ENCODE results near the gene CCDC185. TPM values are rescaled to one million over a fixed set of nuclear protein-coding genes. Genes with fewer than 3 reads are reported as not detected.

Gene CCDC185
- 0.17 and 1.3 TPM in 2 replicates for total RNA-seq

DNA sequence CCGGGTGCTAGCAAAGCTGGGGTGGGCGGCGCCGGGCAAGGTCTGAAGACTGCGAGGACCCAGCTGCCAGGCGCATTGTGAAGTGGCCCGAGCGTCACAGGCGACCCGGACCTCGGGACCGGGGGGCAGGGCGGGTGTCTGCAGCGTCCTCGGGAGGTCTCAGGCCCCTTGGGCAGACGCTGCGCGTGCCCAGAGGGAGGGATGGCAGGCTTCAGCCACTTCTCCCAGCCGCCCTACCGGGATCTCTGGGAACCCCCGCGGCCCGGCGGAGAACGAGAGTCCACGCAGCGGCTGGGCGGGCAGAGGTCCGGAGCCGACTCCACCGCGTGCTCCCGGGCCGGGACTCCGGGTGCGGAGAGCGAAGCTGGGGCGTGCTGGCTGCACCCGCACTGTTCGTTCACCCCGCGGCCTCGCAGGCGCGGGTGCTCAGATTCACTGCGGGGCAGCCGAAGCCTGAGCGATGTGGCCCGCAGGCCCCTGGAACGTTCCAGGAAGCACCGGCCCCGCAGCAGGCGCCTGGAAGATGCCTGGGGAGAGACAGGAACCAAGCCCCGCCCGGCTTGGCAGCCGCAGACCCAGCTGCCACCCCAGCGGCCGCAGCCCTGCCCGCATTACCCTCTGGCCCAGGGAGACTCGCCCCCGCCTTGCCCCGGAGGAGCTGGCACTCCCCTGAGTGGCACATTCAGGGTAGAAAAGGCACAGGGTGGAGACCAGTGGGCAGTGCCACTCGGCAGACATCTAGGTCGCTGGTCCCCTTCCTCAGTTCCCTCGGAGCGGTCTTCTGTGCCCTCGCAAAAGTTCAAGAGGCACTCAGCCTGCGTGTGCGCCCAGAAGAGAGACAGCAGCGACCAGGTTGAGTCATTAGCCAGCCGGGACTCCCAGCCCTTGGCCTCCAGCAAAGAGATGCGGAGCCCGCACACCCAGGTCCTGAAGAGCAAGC lies at the start of gene CCDC185:
Gene CCDC185, plus strand, starts transcription at position 141 of the 940 bp plus-strand sequence. Its CDS starts 61 bp downstream, at position 202.
- DNase-seq (ENCODE audit: low read depth) = no peak

DNA sequence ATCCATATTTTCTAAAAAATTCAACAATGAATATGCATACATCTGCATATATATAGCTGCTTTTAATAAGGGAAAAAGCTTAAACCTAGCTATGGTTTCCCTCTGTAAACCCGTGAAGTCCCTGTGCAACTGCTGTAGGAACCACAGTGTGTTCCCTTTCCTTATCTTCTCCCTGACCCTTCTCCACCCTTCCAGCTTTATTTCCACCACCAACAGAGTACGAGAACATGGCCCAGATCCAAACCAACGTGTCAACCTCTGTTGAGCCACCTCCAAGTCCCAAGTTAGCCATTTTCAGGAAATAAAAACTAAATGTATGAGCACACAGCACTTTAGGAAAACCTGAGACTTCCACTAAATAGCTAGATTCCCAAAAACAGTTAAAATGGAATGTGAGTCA lies 49.5 kb upstream of the CCDC185 start:
- peak; percentile 41 for DNase-seq (ENCODE audit: low read depth)

DNA sequence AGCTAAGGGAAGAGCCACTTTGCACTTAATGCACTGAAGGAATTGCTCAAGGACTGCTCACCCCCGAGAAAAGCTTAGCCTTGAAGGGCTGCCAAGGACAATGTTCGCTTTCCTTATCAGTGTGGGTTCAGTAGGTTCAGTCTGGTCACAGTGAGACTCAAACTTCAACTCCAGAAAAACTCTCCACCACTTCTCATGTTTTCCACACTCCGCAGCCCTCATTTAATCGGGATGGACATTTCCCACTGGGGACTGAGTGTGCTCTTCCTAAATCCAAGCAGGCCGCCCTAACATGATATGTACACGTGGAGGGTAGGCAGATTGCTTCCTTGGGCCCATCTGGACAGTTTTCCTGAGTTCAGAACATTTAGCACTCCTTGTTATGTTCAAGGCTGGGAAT lies 48.7 kb upstream of the CCDC185 start:
- no peak for DNase-seq (ENCODE audit: low read depth)

DNA sequence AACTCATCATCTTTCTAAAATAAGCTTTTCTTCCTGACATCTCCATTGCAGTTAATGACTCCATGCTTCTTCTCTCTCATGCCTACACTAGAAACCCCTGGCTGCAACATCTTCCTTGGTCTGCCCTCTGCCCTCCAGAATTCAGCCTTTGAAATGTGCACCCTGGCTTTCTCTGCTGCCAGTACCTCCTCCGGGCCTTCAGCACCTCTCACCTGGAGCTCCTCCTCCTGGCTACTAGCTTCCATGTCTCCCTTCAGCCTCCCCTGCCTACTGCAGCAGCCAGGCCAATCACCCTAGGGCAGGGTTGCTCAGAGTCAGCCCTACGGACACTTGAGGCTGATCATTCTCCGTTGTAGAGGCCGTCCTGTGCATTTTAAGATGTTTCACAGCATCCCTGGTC lies 47.5 kb upstream of the CCDC185 start:
- DNase-seq (ENCODE audit: low read depth) = no peak

DNA sequence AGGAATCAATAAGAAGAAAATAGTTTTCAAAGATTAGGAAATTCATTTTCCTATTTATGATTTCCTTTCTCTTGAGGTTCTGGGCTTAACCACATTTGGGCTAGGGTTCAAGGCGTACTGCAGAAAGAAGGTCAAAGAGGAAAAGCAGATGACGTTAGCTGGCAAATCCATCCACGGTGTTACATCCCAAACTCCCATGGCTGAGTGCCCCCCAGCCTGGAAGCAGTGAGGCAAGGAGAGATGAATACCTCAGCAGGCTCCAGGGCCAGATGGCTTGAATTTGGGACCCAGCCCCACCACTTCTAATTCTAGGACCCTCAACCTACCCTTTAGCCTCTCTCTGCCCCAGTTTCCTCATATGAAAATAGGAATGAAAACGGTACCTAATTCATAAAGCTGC lies 46.9 kb upstream of the CCDC185 start:
- DNase-seq (ENCODE audit: low read depth) = no peak

DNA sequence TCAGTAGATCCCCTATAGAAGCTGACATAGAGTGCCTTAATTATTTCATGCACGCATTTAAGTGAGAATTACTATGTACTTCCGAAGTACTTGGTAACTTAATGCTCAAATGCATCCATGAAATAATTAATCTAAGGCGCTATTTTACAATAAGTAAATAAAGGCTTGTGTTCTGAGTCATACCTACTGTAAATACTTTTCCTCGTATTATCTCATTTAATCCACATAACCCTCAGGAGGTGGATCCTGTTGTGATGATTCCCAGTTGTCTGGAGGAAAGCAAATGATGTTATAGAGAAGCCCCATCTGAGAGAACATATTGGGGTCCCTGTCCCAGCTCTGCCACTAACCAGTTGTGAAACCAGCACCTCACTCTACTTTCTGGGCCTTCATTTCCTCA lies 45.6 kb upstream of the CCDC185 start:
- no peak for DNase-seq (ENCODE audit: low read depth)

DNA sequence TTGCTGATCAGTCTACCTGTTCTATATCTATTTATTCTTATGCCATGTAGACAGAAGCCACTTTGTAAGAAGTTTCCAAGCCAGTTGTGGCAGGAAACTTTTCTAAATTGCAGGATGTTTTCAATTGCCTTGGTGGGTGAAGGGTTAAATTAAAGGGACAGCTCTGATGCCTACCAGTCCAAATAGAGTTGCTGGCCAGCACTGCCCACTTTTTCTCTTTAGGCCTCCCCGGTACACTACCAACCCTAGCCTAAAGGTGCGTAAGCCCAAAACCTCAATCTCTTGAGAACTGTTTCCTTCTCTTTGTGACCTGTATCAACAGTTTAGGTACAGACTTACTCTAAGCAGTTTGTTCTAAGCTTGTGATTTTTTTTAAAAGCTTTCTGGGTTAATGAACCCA lies 44.8 kb upstream of the CCDC185 start:
- DNase-seq (ENCODE audit: low read depth) = no peak

DNA sequence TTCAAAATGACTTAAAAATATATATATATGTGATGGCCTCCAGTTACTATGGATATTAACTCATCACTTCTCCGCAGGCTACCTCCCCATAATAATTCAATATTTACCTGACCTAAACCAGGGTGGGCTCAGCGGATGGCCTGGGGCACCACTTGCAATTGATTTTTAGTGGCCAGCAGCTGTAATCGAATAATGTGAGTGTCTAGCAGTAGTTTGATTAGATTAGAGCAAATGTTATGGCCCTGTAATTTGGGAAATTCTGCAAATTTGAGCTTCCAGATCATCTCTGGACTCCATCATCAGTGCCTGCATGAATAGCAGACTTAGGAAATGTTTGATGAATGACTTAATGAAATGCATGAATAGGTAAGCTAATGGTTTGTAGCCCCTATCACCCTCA lies 44.0 kb upstream of the CCDC185 start:
- DNase-seq (ENCODE audit: low read depth) = no peak

DNA sequence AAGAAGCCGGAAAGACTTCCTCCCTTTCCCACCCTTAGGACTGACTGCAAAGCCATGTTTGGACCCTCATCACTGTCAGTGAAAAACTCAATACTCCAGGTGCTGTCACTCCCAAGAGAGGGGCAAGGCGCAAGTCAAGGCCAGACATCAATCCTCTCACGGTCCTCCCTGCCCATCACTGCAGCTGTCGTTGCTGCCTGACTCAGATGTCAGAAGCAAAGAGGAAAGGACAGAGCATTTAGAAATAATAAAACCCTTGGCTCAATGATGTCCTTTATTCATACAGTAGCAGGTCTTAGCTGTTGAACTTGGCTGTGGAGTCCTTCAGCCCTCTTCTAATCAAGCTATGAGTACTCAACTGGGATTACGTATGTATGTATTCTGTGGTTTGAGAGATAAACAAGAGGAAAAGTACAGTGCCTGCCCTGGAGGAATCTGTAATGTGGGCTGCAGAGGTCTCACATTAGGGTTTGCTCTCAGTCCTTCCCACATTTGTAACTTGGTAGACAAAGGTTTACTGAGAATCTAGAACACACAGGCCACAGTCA lies 42.8 kb upstream of the CCDC185 start:
- no peak for DNase-seq (ENCODE audit: low read depth)

DNA sequence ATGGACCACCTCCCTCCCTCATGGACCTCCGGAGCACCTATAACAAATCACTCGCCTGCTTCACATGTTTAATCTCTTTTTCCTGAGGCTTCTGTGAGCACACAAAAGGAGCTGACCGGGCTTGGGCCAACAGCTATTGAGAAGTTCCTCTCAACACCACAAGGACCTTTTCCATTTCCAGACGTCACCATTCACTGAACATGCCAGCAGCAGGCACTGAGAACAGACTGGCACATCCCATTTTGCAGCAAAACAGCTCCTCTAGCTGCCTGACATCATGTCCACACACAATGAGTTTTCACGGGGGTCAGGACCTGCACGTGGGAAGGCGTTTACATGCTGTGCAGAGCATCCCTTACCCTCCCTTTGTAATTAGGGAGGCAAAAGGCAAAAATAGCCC lies 40.3 kb upstream of the CCDC185 start:
- DNase-seq (ENCODE audit: low read depth) = no peak

DNA sequence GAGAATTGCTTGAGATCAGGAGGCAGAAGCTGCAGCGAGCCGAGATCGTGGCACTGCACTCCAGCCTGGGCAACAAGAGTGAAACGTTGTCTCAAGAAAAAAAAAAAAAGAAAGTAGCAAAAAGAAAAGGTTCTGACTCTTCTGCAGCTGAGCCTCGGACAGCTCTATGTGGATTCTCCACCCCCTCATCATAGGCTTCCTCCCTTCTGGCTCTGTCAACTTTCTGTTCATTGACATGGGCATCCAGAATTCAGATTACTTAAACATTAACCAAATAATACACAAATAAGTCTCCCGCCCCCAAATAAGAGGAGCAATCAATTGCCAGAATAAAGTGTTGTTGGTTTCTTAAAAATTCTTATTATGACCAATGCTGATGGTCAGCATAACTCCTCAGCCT lies 39.3 kb upstream of the CCDC185 start:
- DNase-seq (ENCODE audit: low read depth) = no peak

DNA sequence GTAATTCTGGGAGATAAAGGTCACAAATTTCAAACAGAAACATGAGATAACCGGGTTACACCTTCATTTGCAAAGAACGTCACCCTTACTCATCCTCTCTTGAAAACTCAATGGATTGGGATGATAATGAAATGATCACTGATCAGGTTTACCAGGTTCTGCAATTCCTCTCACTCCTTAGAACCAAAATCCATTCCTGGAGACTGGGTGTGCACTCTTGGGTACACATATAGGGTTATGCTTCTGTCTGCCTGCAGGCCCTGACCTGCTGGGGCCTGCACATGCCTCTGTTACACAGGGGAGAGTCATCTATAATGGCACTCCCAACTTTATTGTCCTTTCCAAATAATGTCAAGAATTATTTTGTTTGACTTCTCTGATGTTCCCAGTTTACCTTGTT lies 37.5 kb upstream of the CCDC185 start:
- no peak for DNase-seq (ENCODE audit: low read depth)

DNA sequence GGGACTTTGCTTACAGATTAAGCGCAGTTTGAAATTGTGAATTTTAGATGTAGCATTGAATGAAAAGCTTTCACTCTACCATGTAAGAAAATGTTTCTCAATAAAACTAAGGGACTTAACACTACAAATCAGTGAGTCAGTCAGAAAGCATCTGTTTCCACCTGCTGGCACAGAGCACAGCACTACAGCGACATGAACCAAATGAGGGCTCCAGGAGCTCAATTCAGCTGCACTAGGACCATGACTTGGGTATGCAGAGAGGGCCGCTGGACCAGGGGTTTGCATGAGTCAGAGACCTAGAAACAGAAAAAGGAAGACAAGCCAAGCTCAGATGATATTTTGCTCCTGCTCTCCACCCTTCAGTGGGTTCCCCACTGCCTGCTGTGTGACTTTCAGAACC lies 34.4 kb upstream of the CCDC185 start:
- DNase-seq (ENCODE audit: low read depth) = peak; percentile 83

DNA sequence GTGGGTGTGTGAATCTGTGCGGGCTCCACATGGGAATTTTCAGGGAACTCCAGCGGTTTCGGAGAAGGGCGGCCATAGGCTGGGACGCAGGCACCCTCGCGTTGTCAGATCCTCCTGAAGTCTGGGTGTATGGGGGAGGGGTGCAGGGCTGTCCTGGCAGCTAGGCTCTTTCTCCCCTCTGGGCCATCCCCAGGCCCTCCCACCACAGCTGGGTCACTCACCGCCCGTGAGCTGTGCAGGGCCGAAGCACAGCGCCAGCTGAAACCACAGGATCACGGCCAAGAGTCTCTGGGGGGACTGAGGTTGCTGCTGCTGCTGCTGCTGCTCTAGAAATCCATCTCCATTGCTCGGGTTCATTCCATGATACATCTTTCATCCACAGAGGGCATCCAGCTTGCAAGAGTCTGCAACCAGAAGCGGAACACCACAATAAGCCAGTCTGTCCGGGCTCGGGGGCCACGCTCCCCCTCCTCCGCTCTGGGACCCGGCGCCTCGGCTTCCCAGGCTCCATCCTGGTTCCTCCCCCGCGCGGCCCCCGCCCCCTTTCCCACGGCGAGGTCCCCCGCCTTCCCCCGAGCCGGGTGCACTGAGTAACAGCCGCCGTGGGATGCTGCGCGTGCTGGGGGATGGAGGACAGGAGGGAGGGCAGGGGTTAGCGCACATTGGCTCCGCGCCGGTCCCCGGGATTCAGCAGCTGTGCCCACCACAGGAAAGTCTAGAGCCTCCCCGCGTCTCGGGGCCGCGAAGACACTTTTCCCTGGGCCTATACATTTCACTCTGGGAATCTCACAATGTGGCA lies 30.0 kb upstream of the CCDC185 start:
- no peak for DNase-seq (ENCODE audit: low read depth)

DNA sequence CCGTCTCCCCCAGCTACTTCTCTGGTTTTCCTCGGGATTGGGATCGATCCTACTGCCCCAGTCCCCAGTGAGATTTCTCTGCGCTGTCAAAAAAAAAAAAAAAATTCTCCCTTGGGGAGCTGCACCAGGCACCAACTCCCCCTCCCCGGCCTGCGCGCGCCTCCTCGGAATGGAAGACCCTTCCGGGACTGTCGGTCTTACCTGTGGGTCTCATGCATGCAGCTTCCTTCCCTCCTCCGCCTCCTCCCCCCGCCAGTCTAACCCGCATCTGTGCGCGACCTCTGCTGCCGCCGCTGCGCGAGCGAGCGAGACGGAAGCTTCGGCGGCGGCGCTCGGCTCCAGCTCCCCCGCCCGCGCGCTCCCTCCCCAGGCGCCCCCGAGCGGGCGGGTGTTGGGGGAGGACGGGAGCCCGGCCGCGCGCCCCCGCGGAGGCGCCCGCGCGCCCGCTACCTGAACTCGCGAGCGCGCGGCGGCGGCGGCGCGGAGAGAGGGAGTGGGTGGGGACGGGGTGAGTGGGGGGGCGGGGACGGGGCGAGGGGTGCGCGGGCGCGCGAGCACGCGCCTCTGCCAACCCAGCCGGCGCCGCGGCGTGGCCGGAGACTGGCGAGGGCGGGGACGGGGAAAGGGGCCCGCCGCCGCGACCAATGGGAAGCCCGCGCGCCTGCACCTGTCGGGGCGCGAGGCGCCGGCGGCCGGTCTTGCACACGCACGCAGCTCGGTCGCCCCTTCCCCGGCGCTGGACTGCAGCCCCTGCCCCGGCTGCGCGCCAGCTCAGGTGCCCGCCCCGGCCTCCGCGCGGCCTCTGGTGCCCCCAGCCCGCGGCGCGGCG lies 29.1 kb upstream of the CCDC185 start, which contains the start of gene SUSD4:
Gene SUSD4, minus strand, starts transcription at position 321 of the 829 bp plus-strand sequence. CDS start 751 bp downstream, outside the sequence.
- DNase-seq (ENCODE audit: low read depth) = no peak

DNA sequence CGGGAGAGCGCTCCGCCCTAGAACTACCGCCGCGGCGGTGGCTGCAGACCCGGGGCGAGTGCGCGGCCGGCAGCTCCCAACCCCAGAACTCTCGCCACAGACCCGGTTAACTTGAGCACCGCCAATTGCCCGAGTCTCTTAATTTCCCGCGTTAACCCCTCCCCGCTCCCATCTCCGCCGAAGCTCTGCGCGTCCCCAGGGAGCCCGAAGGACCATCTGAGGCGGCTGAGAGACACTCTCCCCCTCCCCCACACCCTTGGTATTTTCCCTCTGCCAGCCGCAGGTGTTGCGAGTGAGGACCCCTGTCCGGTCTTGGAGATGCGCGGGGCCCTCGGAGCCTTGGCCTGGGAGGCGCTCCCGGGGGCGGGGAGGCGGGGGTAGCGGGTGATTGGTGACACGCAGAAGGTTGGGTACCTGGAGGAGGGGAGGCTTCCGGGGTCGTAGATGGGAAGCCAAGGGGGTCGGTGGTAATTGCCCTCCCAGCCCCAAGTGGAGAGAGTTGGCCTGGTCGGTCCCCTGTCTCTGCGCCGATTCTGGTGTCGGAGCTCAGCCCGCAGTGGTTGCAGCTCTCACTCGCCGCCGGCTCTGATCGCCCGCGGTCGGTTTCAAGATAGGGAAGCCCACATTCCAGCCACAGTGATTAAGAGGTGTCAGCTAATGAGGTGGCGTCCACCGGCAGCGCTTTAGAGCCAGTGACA lies 28.4 kb upstream of the CCDC185 start:
- DNase-seq (ENCODE audit: low read depth) = no peak

DNA sequence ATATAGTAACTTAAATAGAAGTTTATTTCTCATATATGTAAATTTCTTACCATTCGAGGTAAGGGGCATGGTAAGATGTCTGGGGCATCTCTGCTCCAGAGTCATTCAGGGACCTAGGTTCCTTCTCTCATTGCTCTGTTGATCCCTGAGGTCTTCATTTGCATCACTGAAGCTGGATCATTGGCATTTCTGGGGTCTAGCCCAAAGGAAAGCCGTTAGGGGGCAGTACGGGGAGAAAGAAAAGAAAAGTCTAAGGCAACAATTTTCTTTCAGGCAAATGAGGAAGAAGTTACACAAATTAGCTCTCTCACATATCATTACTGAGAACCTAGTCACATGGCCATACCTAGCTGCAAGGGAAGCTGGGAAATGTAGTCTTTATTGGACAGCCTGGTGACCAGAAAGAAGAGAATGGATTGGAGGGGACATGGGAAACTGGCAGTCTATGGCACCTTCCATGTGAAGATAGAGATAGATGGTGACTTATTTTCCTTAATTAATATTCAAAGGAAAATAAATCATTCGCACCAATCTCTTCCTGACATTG lies 19.1 kb upstream of the CCDC185 start:
- no peak for DNase-seq (ENCODE audit: low read depth)

DNA sequence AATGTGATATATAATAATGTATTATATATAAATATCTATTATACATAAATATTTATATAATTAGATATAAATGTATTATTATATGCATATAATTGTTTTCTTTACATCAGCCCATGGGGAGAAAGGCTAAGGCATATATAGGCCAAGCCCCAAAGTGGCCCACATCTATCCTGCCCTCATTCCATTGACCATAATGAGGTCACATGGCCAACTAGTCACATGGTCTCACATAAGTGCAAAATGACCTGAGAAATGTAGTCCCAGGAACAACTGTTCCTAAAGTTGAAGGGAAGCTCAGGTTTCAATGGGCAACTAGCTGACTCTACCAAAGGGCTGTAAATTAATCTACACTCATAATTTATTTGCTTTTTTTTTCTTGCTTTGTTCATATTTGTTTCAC lies 14.5 kb upstream of the CCDC185 start:
- no peak for DNase-seq (ENCODE audit: low read depth)

DNA sequence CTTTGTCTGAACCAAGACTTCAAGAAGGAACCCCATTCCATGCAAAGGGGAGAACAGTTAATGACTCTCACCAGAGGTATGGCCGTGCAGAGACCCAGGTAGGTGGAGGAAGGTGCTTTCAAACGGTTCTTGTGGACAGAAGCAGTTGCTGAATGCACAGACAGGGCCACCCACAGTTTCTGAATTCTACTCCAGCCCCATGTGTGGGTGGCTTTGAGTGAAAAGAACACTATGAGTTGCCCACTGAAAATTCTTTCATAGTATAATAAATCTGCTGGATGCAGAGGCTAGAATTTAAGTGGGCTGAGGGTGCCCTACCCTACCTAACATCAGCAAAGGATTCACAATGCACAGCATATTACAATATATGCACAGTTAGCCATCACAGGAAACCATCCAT lies 7.2 kb upstream of the CCDC185 start:
- no peak for DNase-seq (ENCODE audit: low read depth)

DNA sequence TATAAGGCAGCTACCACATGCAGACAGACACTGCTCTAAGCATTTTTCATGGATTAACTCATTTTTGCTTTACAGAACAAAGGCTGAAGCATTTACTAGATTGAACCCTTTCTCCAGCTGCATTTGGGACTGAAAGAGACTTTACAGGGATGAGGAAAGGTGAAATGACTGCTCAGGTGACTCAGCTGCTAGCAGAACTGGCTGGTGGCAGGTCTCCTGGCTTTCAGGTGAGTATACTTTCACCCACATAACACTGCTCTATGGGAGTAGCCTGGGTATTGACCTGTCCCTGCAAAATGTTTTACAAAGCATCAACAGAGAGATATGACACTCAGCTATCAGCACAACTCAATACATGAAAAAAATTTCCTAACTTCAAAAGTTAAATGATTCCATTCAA lies 2.6 kb upstream of the CCDC185 start:
- DNase-seq (ENCODE audit: low read depth) = no peak

DNA sequence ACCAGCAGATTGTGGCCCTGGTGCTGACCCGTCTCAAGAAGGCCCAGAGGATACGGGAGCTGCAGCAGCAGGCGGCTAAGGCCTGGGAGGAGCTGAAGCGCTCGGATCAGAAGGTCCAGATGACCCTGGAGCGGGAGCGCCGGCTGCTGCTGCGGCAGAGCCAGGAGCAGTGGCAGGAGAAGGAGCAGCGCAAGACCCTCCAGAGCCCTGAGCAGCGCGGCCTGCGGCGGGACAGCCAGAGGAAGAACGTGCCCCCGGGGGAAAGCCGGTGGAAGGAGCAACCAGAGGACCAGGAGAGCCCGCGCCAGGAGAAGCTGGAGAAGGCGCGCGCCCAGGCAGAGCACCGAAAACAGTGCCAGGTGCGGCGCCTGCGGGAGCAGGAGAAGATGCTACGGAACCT lies 1.0 kb downstream of the CCDC185 start:
- no peak for DNase-seq (ENCODE audit: low read depth)
